GM19463 (cell line): ENCODE data around the gene PPP1R10.
"Not testable (repeated sequence)": the region's sequence is repeated elsewhere in the genome, so short reads cannot be mapped to it uniquely, and the experiment has no call there.

Experiments
- ATAC-seq: cut with Tn5 transposase; IDR thresholded peaks from one replicate; pipeline ENCODE4 v1.9.1; 2021; ENCODE audit warnings: mild to moderate bottlenecking, moderate library complexity; ENCODE audit not compliant: unreplicated experiment

PPP1R10 gene

GRCh38 chr6:30599625-30600324 lies 17.3 kb downstream of the PPP1R10 start:
- ATAC-seq, result no peak

GRCh38 chr6:30598912-30599624 lies 18.0 kb downstream of the PPP1R10 start:
- ATAC-seq, result no peak

- ATAC-seq, result not testable (repeated sequence)
Observed at GRCh38 chr6:30597315-30598144, 19.5 kb downstream of the PPP1R10 start.

- ATAC-seq, result no peak
Observed at GRCh38 chr6:30592287-30592686, 24.8 kb downstream of the PPP1R10 start.

GRCh38 chr6:30591008-30591407 lies 26.0 kb downstream of the PPP1R10 start:
- ATAC-seq, result no peak

- ATAC-seq, result no peak
Observed at GRCh38 chr6:30590509-30590908, 26.5 kb downstream of the PPP1R10 start.

GRCh38 chr6:30589754-30590358 lies 27.2 kb downstream of the PPP1R10 start:
- no peak for ATAC-seq

- ATAC-seq, result no peak
Observed at GRCh38 chr6:30583921-30584320, 33.1 kb downstream of the PPP1R10 start.

- no peak for ATAC-seq
Observed at GRCh38 chr6:30578051-30578450, 39.0 kb downstream of the PPP1R10 start.

GRCh38 chr6:30573113-30573512 lies 43.9 kb downstream of the PPP1R10 start:
- ATAC-seq, result no peak

GRCh38 chr6:30572148-30572547 lies 44.9 kb downstream of the PPP1R10 start:
- no peak for ATAC-seq

GRCh38 chr6:30571762-30572082 lies 45.3 kb downstream of the PPP1R10 start:
- no peak for ATAC-seq

- ATAC-seq, result peak; percentile 94
Observed at GRCh38 chr6:30571075-30571761, 45.8 kb downstream of the PPP1R10 start, which contains the start of gene ABCF1. Gene ABCF1 (plus strand): TSS chr6:30571442. CDS start chr6:30571488, 46 bp downstream.

- ATAC-seq, result peak; percentile 5
Observed at GRCh38 chr6:30570740-30571074, 46.3 kb downstream of the PPP1R10 start.

GRCh38 chr6:30570263-30570662 lies 46.8 kb downstream of the PPP1R10 start:
- ATAC-seq, result no peak

GRCh38 chr6:30568245-30568644 lies 48.8 kb downstream of the PPP1R10 start:
- ATAC-seq, result no peak

GRCh38 chr6:30565772-30566171 lies 51.3 kb downstream of the PPP1R10 start:
- ATAC-seq, result no peak

GRCh38 chr6:30564114-30564513 lies 52.9 kb downstream of the PPP1R10 start:
- no peak for ATAC-seq

GRCh38 chr6:30562470-30563425 lies 54.3 kb downstream of the PPP1R10 start:
- ATAC-seq, result no peak

- ATAC-seq, result no peak
Observed at GRCh38 chr6:30560930-30561329, 56.1 kb downstream of the PPP1R10 start.
